GM18951 (cell line): ENCODE results near the gene WASHC2C.
"Not testable (repeated sequence)": the region's sequence is repeated elsewhere in the genome, so short reads cannot be mapped to it uniquely, and the experiment has no call there.

Experiments
- POLR2A ChIP-seq: IDR thresholded peaks from 4 replicates; pipeline ENCODE4 v1.6.1; 2011; ENCODE audit warnings: mild to moderate bottlenecking; ENCODE audit not compliant: insufficient read length, insufficient read depth; ENCODE audit errors: extremely low read depth
- in situ Hi-C: fragments of 300-500 bp; cut with MboI; formaldehyde crosslinking; loops from one replicate; pipeline ENCODE4 v1.12.0; 2022; ENCODE audit warnings: low sequenced_read_pairs, mixed read lengths, inconsistent platforms; ENCODE audit not compliant: unreplicated experiment

WASHC2C gene

GRCh38 chr10:45726703-45727420 is at the start of gene WASHC2C:
TSS of gene WASHC2C (plus strand) at chr10:45727266. CDS start at chr10:45727318, 52 bp downstream.
- in situ Hi-C loops = not testable (repeated sequence)
- TF ChIP-seq POLR2A = peak; percentile 75

DNA sequence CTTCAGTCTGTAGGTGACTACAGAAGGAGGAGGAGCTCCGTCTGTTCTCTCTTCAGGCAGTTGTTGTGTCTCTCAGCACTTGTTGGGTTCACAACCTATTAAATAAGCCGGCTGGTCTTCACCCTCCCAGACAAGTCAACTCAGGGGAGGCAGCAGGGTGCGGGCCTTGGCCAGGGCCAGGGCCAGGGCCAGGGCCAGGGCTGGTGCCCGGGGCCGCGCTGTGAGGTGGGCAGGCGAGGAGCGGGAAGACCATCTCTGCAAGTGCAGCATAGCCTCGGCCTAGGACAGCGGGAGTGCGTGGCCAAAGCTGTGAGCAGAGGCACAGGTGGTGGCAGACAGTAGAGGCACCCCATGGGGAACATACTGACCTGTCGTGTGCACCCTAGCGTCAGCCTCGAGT is 48.6 kb upstream of the WASHC2C start:
- in situ Hi-C loops = loop anchor here (10.0 kb wide), 1 partner anchor 214 kb away; no protein-coding TSS in a partner anchor

DNA sequence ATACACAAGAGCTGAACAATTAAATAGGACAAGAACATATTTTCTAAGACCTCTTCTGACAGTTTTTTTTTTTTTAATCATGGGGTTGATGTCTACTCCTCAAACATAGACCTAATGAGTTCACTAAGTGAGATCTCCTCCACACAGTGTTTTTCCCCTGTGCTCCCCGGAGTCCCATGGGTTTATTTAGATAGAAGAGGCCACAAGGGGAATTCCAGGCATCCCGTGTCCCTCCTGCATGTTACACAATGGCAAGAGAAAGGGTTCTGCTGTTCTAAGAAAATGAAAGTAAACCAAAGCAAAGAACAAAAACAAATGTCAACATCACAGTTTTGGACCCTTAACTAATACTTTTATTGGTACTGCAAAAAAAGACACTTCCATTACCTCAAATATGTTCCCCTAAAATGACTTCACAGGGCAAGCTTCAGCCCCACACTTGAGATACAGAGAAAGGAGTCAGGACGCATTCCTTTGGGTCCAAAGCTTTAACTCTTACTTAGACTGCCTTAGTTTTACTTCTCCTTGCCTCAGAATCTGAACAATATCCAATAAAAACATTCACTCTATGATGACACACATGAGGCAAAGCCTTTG is 16.8 kb upstream of the WASHC2C start:
- in situ Hi-C loops = not testable (repeated sequence)

- in situ Hi-C loops = not testable (repeated sequence)
Observed at GRCh38 chr10:45711223-45711622, 15.8 kb upstream of the WASHC2C start.

GRCh38 chr10:45717053-45717452 is 10.0 kb upstream of the WASHC2C start:
- in situ Hi-C loops = not testable (repeated sequence)

- in situ Hi-C loops = not testable (repeated sequence)
Observed at GRCh38 chr10:45717642-45718041, 9.4 kb upstream of the WASHC2C start.

- in situ Hi-C loops = not testable (repeated sequence)
Observed at GRCh38 chr10:45721503-45721902, 5.6 kb upstream of the WASHC2C start.

- in situ Hi-C loops = not testable (repeated sequence)
Observed at GRCh38 chr10:45723851-45724250, 3.2 kb upstream of the WASHC2C start.

DNA sequence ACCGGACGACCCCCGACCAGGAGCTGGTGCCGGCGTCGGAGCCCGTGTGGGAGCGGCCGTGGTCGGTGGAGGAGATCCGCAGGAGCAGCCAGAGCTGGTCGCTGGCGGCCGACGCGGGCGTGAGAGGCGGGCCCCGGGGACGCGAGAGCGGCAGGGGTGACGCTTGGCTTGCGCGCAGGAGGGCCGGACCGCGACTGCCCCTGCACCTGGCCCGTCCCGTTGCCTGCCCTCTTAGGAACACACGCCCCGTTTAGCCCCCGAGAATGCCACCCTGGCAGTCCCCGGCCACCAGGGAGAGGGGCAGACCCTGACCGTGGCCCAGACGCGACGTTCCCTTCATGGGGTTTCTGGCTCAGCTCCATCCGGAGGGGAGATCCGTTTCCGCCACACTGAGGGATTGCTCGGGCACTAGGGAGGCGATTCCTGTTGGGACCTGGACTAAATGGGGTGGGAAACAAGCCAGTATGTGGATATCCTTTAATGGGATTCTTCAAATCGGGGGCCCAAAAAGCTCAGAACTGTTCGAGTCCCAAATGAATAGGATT is 427 bp downstream of the WASHC2C start:
- in situ Hi-C loops = not testable (repeated sequence)

DNA sequence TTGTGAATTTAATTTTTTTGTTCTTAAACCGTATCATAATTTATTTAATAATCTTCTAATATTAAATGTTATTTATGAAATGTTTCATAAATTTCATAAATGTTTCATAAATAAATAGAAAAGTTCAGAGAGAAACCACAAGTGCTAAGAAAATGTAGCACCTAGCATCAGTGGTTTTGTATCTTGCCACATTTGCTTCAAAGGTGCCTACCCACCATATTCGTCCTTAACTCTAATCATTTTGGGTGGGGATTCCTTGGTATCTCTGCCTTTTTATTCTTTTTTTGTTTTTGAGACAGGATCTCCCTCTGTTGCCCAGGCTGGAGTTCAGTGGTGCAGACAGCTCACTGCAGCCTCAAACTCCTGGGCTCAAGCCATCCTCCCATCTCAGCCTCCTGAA is 7.4 kb downstream of the WASHC2C start:
- in situ Hi-C loops = not testable (repeated sequence)

DNA sequence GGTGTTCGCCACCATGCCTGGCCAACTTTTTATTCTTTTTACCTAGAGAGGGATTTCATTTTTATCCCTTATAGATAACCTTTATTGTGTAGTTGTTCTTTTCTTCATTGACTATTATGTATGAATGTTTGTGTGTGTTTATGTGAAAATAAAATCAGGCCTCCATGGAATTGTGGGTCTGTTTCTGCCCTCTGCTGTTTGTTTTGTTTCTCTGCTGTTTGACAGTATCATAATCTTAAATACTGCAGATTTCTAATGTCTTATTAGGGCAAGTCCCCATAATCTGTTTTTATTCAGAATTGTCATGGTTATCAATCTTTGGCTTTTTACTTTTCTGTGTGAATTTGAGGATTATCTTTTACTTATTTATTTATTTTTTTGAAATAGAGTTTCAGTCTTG is 7.8 kb downstream of the WASHC2C start:
- in situ Hi-C loops = not testable (repeated sequence)

GRCh38 chr10:45741559-45741958 is 14.5 kb downstream of the WASHC2C start:
- in situ Hi-C loops = not testable (repeated sequence)

DNA sequence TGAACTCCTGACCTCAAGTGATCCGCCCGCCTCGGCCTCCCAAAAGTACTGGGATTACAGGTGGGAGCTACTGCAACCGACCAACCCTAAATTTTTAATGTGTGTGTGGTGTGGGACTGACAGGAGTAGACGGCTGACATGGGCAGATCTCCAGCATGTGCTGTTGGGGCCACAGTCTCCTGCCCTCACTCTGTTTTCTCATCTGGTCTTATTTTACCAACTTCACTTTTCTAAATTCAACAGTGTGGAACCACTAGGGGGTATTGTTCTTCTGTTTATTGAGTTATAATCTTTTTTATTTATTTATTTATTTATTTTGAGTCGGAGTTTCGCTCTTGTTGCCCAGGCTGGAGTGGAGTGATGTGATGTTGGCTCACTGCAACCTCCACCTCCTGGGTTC is 14.9 kb downstream of the WASHC2C start:
- in situ Hi-C loops = not testable (repeated sequence)

GRCh38 chr10:45751141-45751540 is 24.1 kb downstream of the WASHC2C start:
- in situ Hi-C loops = not testable (repeated sequence)

DNA sequence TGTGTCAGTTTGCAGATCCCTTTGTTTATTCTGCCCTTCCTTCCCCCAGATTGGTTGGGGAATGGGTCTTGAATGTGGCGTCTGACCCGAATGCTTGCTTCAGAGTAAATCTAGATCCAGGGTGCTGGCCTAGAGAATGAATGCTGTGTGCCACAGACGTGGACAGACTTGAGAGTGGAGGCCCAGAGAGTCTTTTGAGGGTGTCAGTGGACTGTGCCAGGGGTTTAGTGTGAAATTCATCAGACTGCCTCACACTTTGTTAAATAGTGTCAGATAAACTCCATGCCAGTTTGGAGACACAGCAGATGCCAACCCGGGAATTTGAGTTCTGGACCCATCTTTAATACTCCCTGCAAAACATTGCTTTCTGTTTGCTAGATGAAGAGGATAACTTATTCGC is 25.1 kb downstream of the WASHC2C start:
- in situ Hi-C loops = not testable (repeated sequence)

DNA sequence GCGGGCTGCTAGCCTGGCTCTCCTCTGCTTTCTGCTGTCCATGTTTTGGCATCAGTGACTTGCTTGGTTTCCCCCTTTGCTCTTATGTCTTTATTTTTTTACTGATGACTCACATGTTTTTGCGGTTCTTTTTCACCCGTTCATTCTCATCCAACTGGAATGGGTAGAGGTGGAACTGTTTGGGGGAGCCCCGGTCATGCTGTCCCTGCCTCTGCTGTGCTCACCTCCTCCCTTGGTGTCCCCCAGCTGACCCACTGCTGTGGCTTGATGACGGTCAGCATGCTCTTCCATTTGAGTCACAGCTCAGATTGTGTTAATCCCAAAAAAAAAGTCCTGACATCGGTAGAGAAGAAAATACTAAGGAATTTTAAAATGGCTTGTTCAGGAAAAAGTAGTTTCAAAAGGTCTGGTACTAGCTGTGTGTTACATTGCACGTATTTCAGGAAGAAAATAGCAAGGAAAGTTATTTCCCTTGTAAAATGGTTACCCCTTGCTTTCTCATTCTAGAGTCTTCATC is 27.0 kb downstream of the WASHC2C start:
- in situ Hi-C loops = not testable (repeated sequence)

GRCh38 chr10:45755083-45755482 is 28.0 kb downstream of the WASHC2C start:
- in situ Hi-C loops = not testable (repeated sequence)

DNA sequence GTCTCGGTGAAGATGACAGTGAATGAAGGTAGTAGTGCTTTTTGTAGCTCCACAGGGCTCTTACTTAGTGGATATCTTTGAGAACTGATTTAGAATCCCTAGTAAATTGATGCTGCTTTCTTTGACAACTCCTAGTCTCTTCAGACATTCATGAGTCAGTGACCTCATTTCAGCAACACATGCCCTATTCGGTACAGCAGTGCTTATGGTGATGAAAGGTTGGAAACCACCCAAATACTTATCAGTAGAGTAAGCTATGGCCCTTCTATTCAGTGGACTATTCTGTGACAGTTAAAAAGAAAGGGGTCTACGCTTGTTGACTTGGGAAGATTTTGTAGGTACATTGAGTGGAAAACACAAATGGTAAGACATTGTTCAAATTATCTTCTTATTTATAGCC is 29.0 kb downstream of the WASHC2C start:
- in situ Hi-C loops = not testable (repeated sequence)

GRCh38 chr10:45757661-45758396 is 30.8 kb downstream of the WASHC2C start:
- in situ Hi-C loops = not testable (repeated sequence)

DNA sequence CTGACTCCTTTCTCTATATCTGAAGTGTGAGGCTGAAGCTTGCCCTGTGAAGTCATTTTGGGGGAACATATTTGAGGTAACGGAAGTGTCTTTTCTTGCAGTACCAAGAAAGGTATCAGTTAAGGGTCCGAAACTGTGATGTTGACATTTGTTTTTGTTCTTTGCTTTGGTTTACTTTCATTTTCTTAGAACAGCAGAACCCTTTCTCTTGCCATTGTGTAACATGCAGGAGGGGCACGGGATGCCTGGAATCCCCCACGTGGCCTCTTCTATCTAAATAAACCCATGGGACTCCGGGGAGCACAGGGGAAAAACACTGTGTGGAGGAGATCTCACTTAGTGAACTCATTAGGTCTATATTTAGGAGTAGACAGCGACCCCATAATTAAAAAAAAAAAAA is 34.6 kb downstream of the WASHC2C start:
- in situ Hi-C loops = loop anchor here (10.0 kb wide), 1 partner anchor 57 kb away; no protein-coding TSS in a partner anchor
